HG03571 (cell line): ENCODE measurements around the gene NPY4R.
"Not testable (repeated sequence)": the region's sequence is repeated elsewhere in the genome, so short reads cannot be mapped to it uniquely, and the experiment has no call there.

Experiments used
- ATAC-seq: cut with Tn5 transposase; IDR thresholded peaks from one replicate; pipeline ENCODE4 v1.9.1; 2021; ENCODE audit not compliant: unreplicated experiment

Gene NPY4R

GRCh38 chr10:46465765-46466164 lies at the start of gene NPY4R:
TSS of gene NPY4R (minus strand) at chr10:46465958. CDS start at chr10:46462635, 3,323 bp downstream.
- not testable (repeated sequence) for ATAC-seq

- ATAC-seq = no peak
These were observed 49.6 kb upstream of the NPY4R start for GRCh38 chr10:46515366-46515765.

GRCh38 chr10:46514899-46515298 lies 49.1 kb upstream of the NPY4R start:
- ATAC-seq = no peak

- ATAC-seq = no peak
These were observed 48.7 kb upstream of the NPY4R start for GRCh38 chr10:46514431-46514861.

GRCh38 chr10:46513333-46513732 lies 47.6 kb upstream of the NPY4R start:
- not testable (repeated sequence) for ATAC-seq

GRCh38 chr10:46512725-46513124 lies 47.0 kb upstream of the NPY4R start:
- not testable (repeated sequence) for ATAC-seq

GRCh38 chr10:46512002-46512401 lies 46.2 kb upstream of the NPY4R start:
- ATAC-seq = not testable (repeated sequence)

GRCh38 chr10:46499990-46500389 lies 34.2 kb upstream of the NPY4R start:
- not testable (repeated sequence) for ATAC-seq

- not testable (repeated sequence) for ATAC-seq
These were observed 33.4 kb upstream of the NPY4R start for GRCh38 chr10:46498985-46499703.

GRCh38 chr10:46497878-46498277 lies 32.1 kb upstream of the NPY4R start:
- ATAC-seq = not testable (repeated sequence)

GRCh38 chr10:46497401-46497800 lies 31.6 kb upstream of the NPY4R start:
- ATAC-seq = not testable (repeated sequence)

GRCh38 chr10:46491364-46492114 lies 25.8 kb upstream of the NPY4R start:
- not testable (repeated sequence) for ATAC-seq

GRCh38 chr10:46490285-46490684 lies 24.5 kb upstream of the NPY4R start:
- ATAC-seq = not testable (repeated sequence)

GRCh38 chr10:46486459-46486858 lies 20.7 kb upstream of the NPY4R start:
- ATAC-seq = not testable (repeated sequence)

GRCh38 chr10:46474746-46475320 lies 9.1 kb upstream of the NPY4R start:
- not testable (repeated sequence) for ATAC-seq

GRCh38 chr10:46473758-46474157 lies 8.0 kb upstream of the NPY4R start:
- not testable (repeated sequence) for ATAC-seq

GRCh38 chr10:46470134-46470533 lies 4.4 kb upstream of the NPY4R start:
- ATAC-seq = not testable (repeated sequence)

- not testable (repeated sequence) for ATAC-seq
These were observed 2.5 kb upstream of the NPY4R start for GRCh38 chr10:46468119-46468809.

GRCh38 chr10:46463608-46464007 lies 2.1 kb downstream of the NPY4R start:
- not testable (repeated sequence) for ATAC-seq

- not testable (repeated sequence) for ATAC-seq
These were observed 3.5 kb downstream of the NPY4R start for GRCh38 chr10:46462276-46462675.

- not testable (repeated sequence) for ATAC-seq
These were observed 6.2 kb downstream of the NPY4R start for GRCh38 chr10:46459579-46459978.
